Activated CD4-positive, alpha-beta T cell treated with anti-CD3 and anti-CD28 coated beads, Interleukin-2, amount 10 ng/mL, durations not matched to agents 24 days and 14 days (primary cell): ENCODE measurements around the gene NFIC. TPM values are rescaled to one million over a fixed set of nuclear protein-coding genes. Genes with fewer than 3 reads are reported as not detected.

Experiments used
- DNase-seq: peaks from one replicate; pipeline ENCODE4 v3.0.0; 2022
- H3K27ac Mint-ChIP-seq: one replicate; pipeline ENCODE4 v1.8.0; 2022; ENCODE audit warnings: mild to moderate bottlenecking, mixed read lengths
- H3K27me3 Mint-ChIP-seq: one replicate; pipeline ENCODE4 v1.8.0; 2022; ENCODE audit warnings: mixed read lengths
- H3K36me3 Mint-ChIP-seq: one replicate; pipeline ENCODE4 v1.8.0; 2022; ENCODE audit warnings: low read depth, mild to moderate bottlenecking, mixed read lengths
- H3K4me1 Mint-ChIP-seq: one replicate; pipeline ENCODE4 v1.8.0; 2021; ENCODE audit warnings: mixed read lengths
- H3K4me3 Mint-ChIP-seq: one replicate; pipeline ENCODE4 v1.8.0; 2022; ENCODE audit warnings: mild to moderate bottlenecking, moderate library complexity, mixed read lengths
- H3K9me3 Mint-ChIP-seq: one replicate; pipeline ENCODE4 v1.8.0; 2021; ENCODE audit warnings: mixed read lengths
- intact Hi-C: fragments of 100-400 bp; cut with micrococcal nuclease; formaldehyde crosslinking; loops from one replicate; pipeline ENCODE4 v1.15.1; 2023
- total RNA-seq: library from RNA; stranded (reverse); gene quantifications from 2 replicates; pipeline ENCODE4 v1.2.3, GENCODE V29; 2022

Gene NFIC
- total RNA-seq, 1 donor from 2014 or later: 19.8 TPM

- intact Hi-C loops: no loop called here
- DNase-seq: no peak
- Mint-ChIP-seq H3K9me3 (no peaks in the 10 kb centered on the region), H3K27me3 (no peaks in the 10 kb centered on the region), H3K4me1 (no peaks in the 10 kb centered on the region), H3K27ac (no peak overlapping the region), H3K4me3 (no peak overlapping the region), H3K36me3 (no peaks in the 10 kb centered on the region)
These were observed 88.4 kb downstream of the NFIC start for GRCh38 chr19:3454656-3455392.

- intact Hi-C loops: no loop called here
- H3K9me3 Mint-ChIP-seq: no peaks in the 10 kb centered on the region
- H3K4me3 Mint-ChIP-seq: no peak overlapping the region
- no peak overlapping the region for H3K27ac Mint-ChIP-seq
- no peaks in the 10 kb centered on the region for H3K4me1 Mint-ChIP-seq
- no peak for DNase-seq
- no peaks in the 10 kb centered on the region for H3K27me3 Mint-ChIP-seq
- H3K36me3 Mint-ChIP-seq: no peaks in the 10 kb centered on the region
These were observed 89.1 kb downstream of the NFIC start for GRCh38 chr19:3455393-3455955.

GRCh38 chr19:3455960-3456601 lies 89.7 kb downstream of the NFIC start:
- intact Hi-C loops: no loop called here
- H3K4me1 Mint-ChIP-seq: no peaks in the 10 kb centered on the region
- no peaks in the 10 kb centered on the region for H3K36me3 Mint-ChIP-seq
- no peak for DNase-seq
- H3K4me3 Mint-ChIP-seq: no peak overlapping the region
- no peaks in the 10 kb centered on the region for H3K27me3 Mint-ChIP-seq
- H3K9me3 Mint-ChIP-seq: no peaks in the 10 kb centered on the region
- no peak overlapping the region for H3K27ac Mint-ChIP-seq

GRCh38 chr19:3456925-3457527 lies 90.6 kb downstream of the NFIC start:
- intact Hi-C loops: no loop called here
- Mint-ChIP-seq H3K4me3 (no peak overlapping the region), H3K9me3 (no peaks in the 10 kb centered on the region), H3K36me3 (no peaks in the 10 kb centered on the region), H3K27ac (no peak overlapping the region), H3K27me3 (no peaks in the 10 kb centered on the region), H3K4me1 (no peaks in the 10 kb centered on the region)
- DNase-seq: no peak

GRCh38 chr19:3457528-3458228 lies 91.3 kb downstream of the NFIC start:
- no peaks in the 10 kb centered on the region for H3K27me3 Mint-ChIP-seq
- no peak for DNase-seq
- no peaks in the 10 kb centered on the region for H3K36me3 Mint-ChIP-seq
- no peak overlapping the region for H3K27ac Mint-ChIP-seq
- H3K4me3 Mint-ChIP-seq: no peak overlapping the region
- no peaks in the 10 kb centered on the region for H3K9me3 Mint-ChIP-seq
- H3K4me1 Mint-ChIP-seq: no peaks in the 10 kb centered on the region
- intact Hi-C loops: no loop called here

DNA sequence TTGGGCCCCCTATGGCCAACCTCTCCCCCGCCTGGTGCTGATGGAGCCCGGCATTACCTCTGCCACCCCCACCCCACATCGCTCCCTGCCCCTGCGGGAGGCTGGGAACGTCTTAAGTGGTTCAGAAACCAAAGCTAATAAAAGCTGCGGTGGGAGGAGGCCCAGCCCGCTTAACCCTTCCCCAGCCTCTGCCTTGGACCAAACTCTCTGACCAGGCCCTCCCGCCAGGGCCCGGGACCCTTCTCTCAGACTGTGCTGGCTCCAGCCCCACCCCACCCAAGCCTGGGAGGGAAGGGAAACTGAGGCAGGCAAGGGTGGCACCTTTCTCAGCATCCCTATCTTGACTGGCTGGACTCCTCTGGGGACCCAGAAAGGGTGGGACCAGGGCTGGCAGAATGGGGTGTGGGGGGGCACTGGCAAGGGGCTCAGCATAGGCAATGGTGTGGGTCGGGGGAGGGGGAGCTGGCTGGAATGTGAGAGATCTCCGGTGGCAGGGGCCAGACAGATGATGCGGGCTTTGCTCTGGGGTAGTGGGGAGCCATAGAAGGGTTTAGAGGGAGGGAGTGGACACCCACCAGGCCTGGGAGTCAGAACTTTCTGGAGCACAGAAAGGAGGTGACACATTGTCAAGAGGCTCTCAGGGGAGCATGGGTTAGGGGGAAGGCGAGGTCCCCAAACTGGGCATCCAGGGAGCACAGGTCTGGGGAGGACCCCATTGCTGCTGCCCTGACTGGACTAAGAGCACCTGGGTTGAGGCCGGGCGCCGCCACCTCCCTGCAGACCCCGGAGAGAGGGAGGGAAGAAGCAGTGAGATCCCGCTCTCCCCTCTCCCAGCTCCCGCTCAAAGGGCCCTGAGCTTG lies 92.1 kb downstream of the NFIC start:
- DNase-seq: no peak
- Mint-ChIP-seq H3K27me3 (no peaks in the 10 kb centered on the region), H3K36me3 (no peaks in the 10 kb centered on the region), H3K9me3 (no peaks in the 10 kb centered on the region), H3K4me1 (no peaks in the 10 kb centered on the region), H3K27ac (no peak overlapping the region), H3K4me3 (no peak overlapping the region)
- intact Hi-C loops: no loop called here

GRCh38 chr19:3459089-3459881 lies 92.9 kb downstream of the NFIC start:
- Mint-ChIP-seq H3K27me3 (no peaks in the 10 kb centered on the region), H3K4me3 (no peak overlapping the region), H3K36me3 (no peaks in the 10 kb centered on the region), H3K27ac (no peak overlapping the region), H3K4me1 (no peaks in the 10 kb centered on the region), H3K9me3 (no peaks in the 10 kb centered on the region)
- no peak for DNase-seq
- intact Hi-C loops: no loop called here

DNA sequence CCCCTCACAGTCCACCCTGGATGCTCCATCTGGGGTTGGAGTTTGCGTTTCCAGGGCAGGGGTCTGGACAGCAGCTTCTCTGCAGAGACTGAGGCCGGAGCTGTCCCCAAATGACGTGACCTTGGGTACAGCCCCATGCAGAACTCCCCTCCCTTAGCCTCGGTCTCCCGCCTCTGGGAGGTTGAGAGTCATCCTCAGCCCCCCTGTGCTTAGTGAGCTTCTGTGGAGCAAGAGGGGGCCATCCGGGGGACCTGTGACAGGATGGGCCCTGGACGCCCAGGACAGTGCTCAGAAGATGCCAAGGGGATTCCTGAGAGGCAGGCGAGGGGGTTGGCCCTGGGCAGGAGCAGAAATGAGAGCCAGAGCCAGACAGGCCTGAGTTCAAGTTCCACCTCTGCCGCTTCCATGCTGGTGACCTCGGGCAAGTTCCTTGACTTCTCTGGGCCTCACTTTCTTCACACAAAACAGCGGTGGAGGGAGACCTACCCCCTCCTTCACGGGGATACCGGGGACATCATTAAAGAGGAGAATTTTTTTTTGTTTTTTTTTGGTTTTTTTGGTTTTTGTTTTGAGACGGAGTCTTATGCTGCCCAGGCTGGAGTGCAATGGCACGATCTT lies 93.7 kb downstream of the NFIC start:
- Mint-ChIP-seq H3K36me3 (no peaks in the 10 kb centered on the region), H3K4me1 (no peaks in the 10 kb centered on the region), H3K4me3 (no peak overlapping the region), H3K27me3 (no peaks in the 10 kb centered on the region), H3K9me3 (no peaks in the 10 kb centered on the region), H3K27ac (no peak overlapping the region)
- DNase-seq: no peak
- intact Hi-C loops: no loop called here

GRCh38 chr19:3462991-3463713 lies 96.8 kb downstream of the NFIC start:
- Mint-ChIP-seq H3K4me1 (no peaks in the 10 kb centered on the region), H3K27me3 (no peaks in the 10 kb centered on the region), H3K36me3 (no peaks in the 10 kb centered on the region), H3K27ac (no peak overlapping the region), H3K4me3 (no peak overlapping the region), H3K9me3 (no peaks in the 10 kb centered on the region)
- DNase-seq: no peak
- intact Hi-C loops: no loop called here

DNA sequence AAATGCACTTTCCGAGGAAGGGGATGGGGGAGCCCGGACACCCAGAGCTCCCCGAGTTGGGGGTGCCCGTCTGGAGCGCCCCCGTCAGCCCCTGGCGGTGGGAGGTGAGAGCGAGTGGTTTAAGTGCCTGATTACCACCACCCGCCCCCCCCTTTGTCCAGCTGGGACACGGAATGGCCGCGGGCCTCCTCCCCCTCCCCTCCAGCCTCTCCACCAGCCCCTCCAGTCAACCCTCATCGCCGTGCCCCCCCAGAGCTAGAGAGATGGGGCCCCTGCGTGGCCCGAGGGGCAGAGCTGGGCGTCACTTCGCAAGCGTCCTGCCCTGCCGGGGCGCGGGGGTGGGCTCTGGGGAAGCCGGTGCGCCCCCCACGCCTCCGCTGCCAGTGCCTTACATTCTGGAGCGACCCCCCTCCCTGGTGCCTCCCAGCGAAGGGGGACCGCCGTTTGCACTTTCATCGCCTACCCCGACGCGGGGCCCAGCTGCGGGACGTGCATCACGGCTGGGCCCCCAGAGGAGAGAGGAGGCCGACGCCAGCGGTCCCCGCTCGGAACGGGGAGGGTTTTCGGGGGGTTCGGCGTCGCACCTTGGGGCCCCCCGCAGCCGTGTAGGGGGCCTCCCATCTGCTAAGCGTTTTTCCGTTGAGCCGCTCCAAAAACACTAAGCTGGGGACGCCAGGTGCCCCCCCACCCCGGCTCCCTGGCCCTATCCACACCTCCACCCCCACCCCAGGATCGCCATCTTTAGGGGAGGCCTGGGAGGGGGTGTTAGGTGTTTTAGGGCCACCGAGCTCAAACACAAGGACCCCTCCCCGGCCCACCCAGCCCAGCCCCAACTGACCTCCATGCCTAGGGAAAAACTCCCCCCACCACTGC lies 97.6 kb downstream of the NFIC start:
- intact Hi-C loops: no loop called here
- Mint-ChIP-seq H3K4me1 (no peaks in the 10 kb centered on the region), H3K4me3 (no peak overlapping the region), H3K27me3 (no peaks in the 10 kb centered on the region), H3K36me3 (no peaks in the 10 kb centered on the region), H3K27ac (no peak overlapping the region), H3K9me3 (no peaks in the 10 kb centered on the region)
- no peak for DNase-seq

- H3K27me3 Mint-ChIP-seq: no peaks in the 10 kb centered on the region
- no peaks in the 10 kb centered on the region for H3K9me3 Mint-ChIP-seq
- intact Hi-C loops: no loop called here
These were observed 98.3 kb downstream of the NFIC start for GRCh38 chr19:3464587-3465235.

More at GRCh38 chr19:3464587-3465235, 98.3 kb downstream of the NFIC start:
- H3K4me3 Mint-ChIP-seq: no peak overlapping the region
- H3K27ac Mint-ChIP-seq: no peak overlapping the region
- H3K36me3 Mint-ChIP-seq: no peaks in the 10 kb centered on the region
- DNase-seq: no peak
- H3K4me1 Mint-ChIP-seq: no peaks in the 10 kb centered on the region
